ENCODE data around the gene UBA6.

The UBA6 gene

GRCh38 chr4:67659065-67659464 lies 41.9 kb downstream of the UBA6 start:
- Histone ChIP-seq H3K9me2 (replicated peaks; ENCODE audit: low read depth, low read length) (no peaks in the 10 kb centered on the region), H3K9me3 (ENCODE audit: insufficient read depth, low read depth, low read length) (peaks cover 19% of the 10 kb centered on the region), H3K27me3 (ENCODE audit: insufficient read depth, low read length, poor library complexity, severe bottlenecking) (no peaks in the 10 kb centered on the region), H4K20me1 (ENCODE audit: insufficient read depth, low read length, poor library complexity, severe bottlenecking) (no peaks in the 10 kb centered on the region), H3K4me2 (ENCODE audit: low read depth, low read length, poor library complexity, severe bottlenecking) (no peak overlapping the region), H3K4me1 (ENCODE audit: insufficient read depth, low read length, poor library complexity, severe bottlenecking) (peaks cover 10% of the 10 kb centered on the region), H3K36me3 (ENCODE audit: insufficient read depth, low read length) (peaks cover 66% of the 10 kb centered on the region), H3F3A (ENCODE audit: low read depth) (no peaks in the 10 kb centered on the region), H3K79me2 (ENCODE audit: insufficient read depth, low read length) (no peaks in the 10 kb centered on the region), H3K4me3 (ENCODE audit: low read length, poor library complexity, severe bottlenecking) (no peak overlapping the region), H3K9ac (ENCODE audit: low read depth, low read length, poor library complexity, severe bottlenecking) (no peak overlapping the region), H2AFZ (ENCODE audit: low read length) (no peak overlapping the region)
- TF ChIP-seq CTCF (conservative IDR thresholded peaks at IDR 0.05; ENCODE audit: low read length) (no peak), EZH2phosphoT487 (IDR thresholded peaks at IDR 0.05; ENCODE audit: borderline replicate concordance) (no peak)

- H3K9me2 ChIP-seq (replicated peaks; ENCODE audit: low read depth, low read length) = no peaks in the 10 kb centered on the region
- no peaks in the 10 kb centered on the region for H3K27me3 ChIP-seq (ENCODE audit: insufficient read depth, low read length, poor library complexity, severe bottlenecking)
- H3K9me3 ChIP-seq (ENCODE audit: insufficient read depth, low read depth, low read length) = peaks cover 19% of the 10 kb centered on the region
- peaks cover 10% of the 10 kb centered on the region for H3K4me1 ChIP-seq (ENCODE audit: insufficient read depth, low read length, poor library complexity, severe bottlenecking)
- no peaks in the 10 kb centered on the region for H3F3A ChIP-seq (ENCODE audit: low read depth)
- H3K9ac ChIP-seq (ENCODE audit: low read depth, low read length, poor library complexity, severe bottlenecking) = no peak overlapping the region
- H2AFZ ChIP-seq (ENCODE audit: low read length) = no peak overlapping the region
- H3K36me3 ChIP-seq (ENCODE audit: insufficient read depth, low read length) = peaks cover 61% of the 10 kb centered on the region
- TF ChIP-seq EZH2phosphoT487 (IDR thresholded peaks at IDR 0.05; ENCODE audit: borderline replicate concordance) (no peak), CTCF (conservative IDR thresholded peaks at IDR 0.05; ENCODE audit: low read length) (no peak)
- peak overlapping the region; percentile 14 for H3K4me3 ChIP-seq (ENCODE audit: low read length, poor library complexity, severe bottlenecking)
- peak overlapping the region; percentile 34 for H3K4me2 ChIP-seq (ENCODE audit: low read depth, low read length, poor library complexity, severe bottlenecking)
- H4K20me1 ChIP-seq (ENCODE audit: insufficient read depth, low read length, poor library complexity, severe bottlenecking) = no peaks in the 10 kb centered on the region
- H3K79me2 ChIP-seq (ENCODE audit: insufficient read depth, low read length) = no peaks in the 10 kb centered on the region
Observed at GRCh38 chr4:67658302-67658701, 42.7 kb downstream of the UBA6 start.

- H3K36me3 ChIP-seq (ENCODE audit: insufficient read depth, low read length) = peaks cover 21% of the 10 kb centered on the region; the same call in 1 of the 2 replicates
- no peak overlapping the region for H3K4me2 ChIP-seq (ENCODE audit: low read depth, low read length, poor library complexity, severe bottlenecking)
- H2AFZ ChIP-seq (ENCODE audit: low read length) = no peak overlapping the region
- no peak overlapping the region for H3K4me3 ChIP-seq (ENCODE audit: low read length, poor library complexity, severe bottlenecking)
- no peaks in the 10 kb centered on the region for H3K79me2 ChIP-seq (ENCODE audit: insufficient read depth, low read length)
- H4K20me1 ChIP-seq (ENCODE audit: insufficient read depth, low read length, poor library complexity, severe bottlenecking) = no peaks in the 10 kb centered on the region
- H3K4me1 ChIP-seq (ENCODE audit: insufficient read depth, low read length, poor library complexity, severe bottlenecking) = peaks cover 11% of the 10 kb centered on the region
- H3K9me3 ChIP-seq (ENCODE audit: insufficient read depth, low read depth, low read length) = no peaks in the 10 kb centered on the region
- no peaks in the 10 kb centered on the region for H3K9me2 ChIP-seq (replicated peaks; ENCODE audit: low read depth, low read length)
- TF ChIP-seq EZH2phosphoT487 (IDR thresholded peaks at IDR 0.05; ENCODE audit: borderline replicate concordance) (no peak), CTCF (conservative IDR thresholded peaks at IDR 0.05; ENCODE audit: low read length) (no peak)
- no peak overlapping the region for H3K9ac ChIP-seq (ENCODE audit: low read depth, low read length, poor library complexity, severe bottlenecking)
- H3K27me3 ChIP-seq (ENCODE audit: insufficient read depth, low read length, poor library complexity, severe bottlenecking) = no peaks in the 10 kb centered on the region
- H3F3A ChIP-seq (ENCODE audit: low read depth) = no peaks in the 10 kb centered on the region
Observed at GRCh38 chr4:67651536-67651935, 49.4 kb downstream of the UBA6 start.
